ENCODE results near the gene GEMIN5. TPM values are rescaled to one million over a fixed set of nuclear protein-coding genes. Genes with fewer than 3 reads are reported as not detected.

GEMIN5 gene
- total RNA-seq, 1 experiment from 2014 or later, result 29.5 TPM

DNA sequence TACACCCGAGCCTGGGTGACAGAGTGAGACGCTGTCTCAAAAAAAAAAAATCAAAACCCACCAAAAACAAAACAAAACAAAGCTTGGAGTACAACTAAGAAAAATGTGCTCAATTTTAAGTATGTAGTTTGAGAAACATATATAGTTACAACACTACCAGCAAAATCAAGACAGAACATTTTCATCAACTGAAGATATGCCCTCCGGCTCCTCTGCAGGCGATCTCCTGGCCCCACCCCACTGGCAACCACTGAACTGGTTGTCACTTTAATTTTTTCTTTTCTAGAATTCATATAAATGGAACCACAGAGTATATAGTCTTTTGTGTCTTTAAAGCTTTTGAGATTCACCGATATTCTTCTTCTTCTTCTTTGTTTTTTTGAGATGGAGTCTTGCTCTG is 44.6 kb downstream of the GEMIN5 start:
- ChIA-PET CTCF (no interaction called here), POLR2A (no interaction called here)
- no peak overlapping the region for H3K27ac ChIP-seq (ENCODE audit: low read length)
- DNase-seq (ENCODE audit: low read depth, low spot score) (no peak), ATAC-seq (no peak)
- no peaks in the 10 kb centered on the region for H3K9me3 ChIP-seq (ENCODE audit: control insufficient read depth, insufficient read depth, low read depth, low read length)
- H3K4me1 ChIP-seq (ENCODE audit: control insufficient read depth, insufficient read depth, low read length), result no peaks in the 10 kb centered on the region
- in situ Hi-C loops (cut with HindIII; ENCODE audit: low pct_unique_long_range_greater_than_20kb, low sequenced_read_pairs), result no loop called here
- peaks cover 19% of the 10 kb centered on the region for H3K36me3 ChIP-seq (ENCODE audit: control insufficient read depth, insufficient read depth, low read length)
- no TSS peak for BruUV-seq (replicated peaks)
- H3K27me3 ChIP-seq (ENCODE audit: control insufficient read depth, insufficient read depth, low read length), result no peaks in the 10 kb centered on the region
- no peak overlapping the region for H3K4me3 ChIP-seq (ENCODE audit: low read depth in 2 of 2, low read length in 2 of 2)
- TF ChIP-seq, protein P1, sequence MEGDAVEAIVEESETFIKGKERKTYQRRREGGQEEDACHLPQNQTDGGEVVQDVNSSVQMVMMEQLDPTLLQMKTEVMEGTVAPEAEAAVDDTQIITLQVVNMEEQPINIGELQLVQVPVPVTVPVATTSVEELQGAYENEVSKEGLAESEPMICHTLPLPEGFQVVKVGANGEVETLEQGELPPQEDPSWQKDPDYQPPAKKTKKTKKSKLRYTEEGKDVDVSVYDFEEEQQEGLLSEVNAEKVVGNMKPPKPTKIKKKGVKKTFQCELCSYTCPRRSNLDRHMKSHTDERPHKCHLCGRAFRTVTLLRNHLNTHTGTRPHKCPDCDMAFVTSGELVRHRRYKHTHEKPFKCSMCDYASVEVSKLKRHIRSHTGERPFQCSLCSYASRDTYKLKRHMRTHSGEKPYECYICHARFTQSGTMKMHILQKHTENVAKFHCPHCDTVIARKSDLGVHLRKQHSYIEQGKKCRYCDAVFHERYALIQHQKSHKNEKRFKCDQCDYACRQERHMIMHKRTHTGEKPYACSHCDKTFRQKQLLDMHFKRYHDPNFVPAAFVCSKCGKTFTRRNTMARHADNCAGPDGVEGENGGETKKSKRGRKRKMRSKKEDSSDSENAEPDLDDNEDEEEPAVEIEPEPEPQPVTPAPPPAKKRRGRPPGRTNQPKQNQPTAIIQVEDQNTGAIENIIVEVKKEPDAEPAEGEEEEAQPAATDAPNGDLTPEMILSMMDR (IDR thresholded peaks at IDR 0.05), result no peak
- TF ChIP-seq POLR2AphosphoS5 (IDR thresholded peaks at IDR 0.05; ENCODE audit: low read depth, low read length), result no peak
- no peak for TF ChIP-seq TCF7L2 (IDR thresholded peaks at IDR 0.05; ENCODE audit: low read depth, low read length)
- no peak for TF ChIP-seq SIN3A (IDR thresholded peaks at IDR 0.05; ENCODE audit: borderline replicate concordance, insufficient read depth, low read depth, low read length)
- TF ChIP-seq, protein P2, sequence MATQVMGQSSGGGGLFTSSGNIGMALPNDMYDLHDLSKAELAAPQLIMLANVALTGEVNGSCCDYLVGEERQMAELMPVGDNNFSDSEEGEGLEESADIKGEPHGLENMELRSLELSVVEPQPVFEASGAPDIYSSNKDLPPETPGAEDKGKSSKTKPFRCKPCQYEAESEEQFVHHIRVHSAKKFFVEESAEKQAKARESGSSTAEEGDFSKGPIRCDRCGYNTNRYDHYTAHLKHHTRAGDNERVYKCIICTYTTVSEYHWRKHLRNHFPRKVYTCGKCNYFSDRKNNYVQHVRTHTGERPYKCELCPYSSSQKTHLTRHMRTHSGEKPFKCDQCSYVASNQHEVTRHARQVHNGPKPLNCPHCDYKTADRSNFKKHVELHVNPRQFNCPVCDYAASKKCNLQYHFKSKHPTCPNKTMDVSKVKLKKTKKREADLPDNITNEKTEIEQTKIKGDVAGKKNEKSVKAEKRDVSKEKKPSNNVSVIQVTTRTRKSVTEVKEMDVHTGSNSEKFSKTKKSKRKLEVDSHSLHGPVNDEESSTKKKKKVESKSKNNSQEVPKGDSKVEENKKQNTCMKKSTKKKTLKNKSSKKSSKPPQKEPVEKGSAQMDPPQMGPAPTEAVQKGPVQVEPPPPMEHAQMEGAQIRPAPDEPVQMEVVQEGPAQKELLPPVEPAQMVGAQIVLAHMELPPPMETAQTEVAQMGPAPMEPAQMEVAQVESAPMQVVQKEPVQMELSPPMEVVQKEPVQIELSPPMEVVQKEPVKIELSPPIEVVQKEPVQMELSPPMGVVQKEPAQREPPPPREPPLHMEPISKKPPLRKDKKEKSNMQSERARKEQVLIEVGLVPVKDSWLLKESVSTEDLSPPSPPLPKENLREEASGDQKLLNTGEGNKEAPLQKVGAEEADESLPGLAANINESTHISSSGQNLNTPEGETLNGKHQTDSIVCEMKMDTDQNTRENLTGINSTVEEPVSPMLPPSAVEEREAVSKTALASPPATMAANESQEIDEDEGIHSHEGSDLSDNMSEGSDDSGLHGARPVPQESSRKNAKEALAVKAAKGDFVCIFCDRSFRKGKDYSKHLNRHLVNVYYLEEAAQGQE (IDR thresholded peaks at IDR 0.05; ENCODE audit: insufficient read depth in 1 of 2, low read depth in 2 of 2, low read length in 1 of 2), result no peak
- intact Hi-C loops (cut with micrococcal nuclease; ENCODE audit: unreplicated experiment), result no loop called here

DNA sequence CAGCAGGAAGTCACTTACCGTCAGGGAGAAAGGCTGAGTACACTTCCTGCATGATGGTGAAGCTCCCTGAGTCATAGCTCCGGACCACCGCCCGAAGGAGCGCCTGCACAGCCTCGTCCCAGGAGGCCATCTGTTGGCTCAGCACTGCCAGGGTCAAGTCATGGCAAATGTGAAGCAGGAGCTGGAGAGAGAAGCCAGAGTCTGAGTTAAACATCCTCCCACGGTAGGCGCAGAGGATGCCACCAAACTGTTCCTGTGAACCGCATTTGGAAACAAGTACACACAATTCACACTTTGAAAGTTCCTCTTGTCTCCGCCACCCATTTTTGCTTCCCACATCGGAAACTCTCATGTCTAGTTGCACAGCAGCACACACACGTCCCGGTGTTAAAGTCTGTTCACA is 45.6 kb downstream of the GEMIN5 start:
- H3K27ac ChIP-seq (ENCODE audit: low read length), result no peak overlapping the region
- no peaks in the 10 kb centered on the region for H3K27me3 ChIP-seq (ENCODE audit: control insufficient read depth, insufficient read depth, low read length)
- DNase-seq (ENCODE audit: low read depth, low spot score), result no peak
- no peak for ATAC-seq
- in situ Hi-C loops (cut with HindIII; ENCODE audit: low pct_unique_long_range_greater_than_20kb, low sequenced_read_pairs) (no loop called here), intact Hi-C loops (cut with micrococcal nuclease; ENCODE audit: unreplicated experiment) (no loop called here)
- no peaks in the 10 kb centered on the region for H3K4me1 ChIP-seq (ENCODE audit: control insufficient read depth, insufficient read depth, low read length)
- H3K9me3 ChIP-seq (ENCODE audit: control insufficient read depth, insufficient read depth, low read depth, low read length), result peaks cover 5% of the 10 kb centered on the region; the same call in 1 of the 2 replicates
- TF ChIP-seq POLR2AphosphoS5 (IDR thresholded peaks at IDR 0.05; ENCODE audit: low read depth, low read length), result no peak
- TF ChIP-seq, protein P2 (IDR thresholded peaks at IDR 0.05; ENCODE audit: insufficient read depth in 1 of 2, low read depth in 2 of 2, low read length in 1 of 2), result no peak
- TF ChIP-seq, protein P1 (IDR thresholded peaks at IDR 0.05), result no peak
- TF ChIP-seq SIN3A (IDR thresholded peaks at IDR 0.05; ENCODE audit: borderline replicate concordance, insufficient read depth, low read depth, low read length), result no peak
- TF ChIP-seq TCF7L2 (IDR thresholded peaks at IDR 0.05; ENCODE audit: low read depth, low read length), result no peak
- POLR2A ChIA-PET, result no interaction called here
- CTCF ChIA-PET, result no interaction called here
- no TSS peak for BruUV-seq (replicated peaks)
- peaks cover 26% of the 10 kb centered on the region for H3K36me3 ChIP-seq (ENCODE audit: control insufficient read depth, insufficient read depth, low read length)
- no peak overlapping the region for H3K4me3 ChIP-seq (ENCODE audit: low read depth in 2 of 2, low read length in 2 of 2)

Data from Panc1 (cell line).